ENCODE data around the gene DAZAP1.

- TF ChIP-seq, protein P1, sequence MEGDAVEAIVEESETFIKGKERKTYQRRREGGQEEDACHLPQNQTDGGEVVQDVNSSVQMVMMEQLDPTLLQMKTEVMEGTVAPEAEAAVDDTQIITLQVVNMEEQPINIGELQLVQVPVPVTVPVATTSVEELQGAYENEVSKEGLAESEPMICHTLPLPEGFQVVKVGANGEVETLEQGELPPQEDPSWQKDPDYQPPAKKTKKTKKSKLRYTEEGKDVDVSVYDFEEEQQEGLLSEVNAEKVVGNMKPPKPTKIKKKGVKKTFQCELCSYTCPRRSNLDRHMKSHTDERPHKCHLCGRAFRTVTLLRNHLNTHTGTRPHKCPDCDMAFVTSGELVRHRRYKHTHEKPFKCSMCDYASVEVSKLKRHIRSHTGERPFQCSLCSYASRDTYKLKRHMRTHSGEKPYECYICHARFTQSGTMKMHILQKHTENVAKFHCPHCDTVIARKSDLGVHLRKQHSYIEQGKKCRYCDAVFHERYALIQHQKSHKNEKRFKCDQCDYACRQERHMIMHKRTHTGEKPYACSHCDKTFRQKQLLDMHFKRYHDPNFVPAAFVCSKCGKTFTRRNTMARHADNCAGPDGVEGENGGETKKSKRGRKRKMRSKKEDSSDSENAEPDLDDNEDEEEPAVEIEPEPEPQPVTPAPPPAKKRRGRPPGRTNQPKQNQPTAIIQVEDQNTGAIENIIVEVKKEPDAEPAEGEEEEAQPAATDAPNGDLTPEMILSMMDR (IDR thresholded peaks at IDR 0.05) = no peak
- no peak for TF ChIP-seq ZFX (IDR thresholded peaks at IDR 0.05; ENCODE audit: borderline replicate concordance)
These were observed 26.6 kb downstream of the DAZAP1 start for GRCh38 chr19:1434040-1434366.

All from 22Rv1 (cell line).